NCI-H2227 treated with DMSO at 0.1 percent for 48 hours (cell line): ENCODE results near the gene SKAP1.

Experiments
- DNase-seq: peaks from one replicate; lab custom pipeline; 2025; lab: John Stamatoyannopoulos, UW

Gene SKAP1

DNA sequence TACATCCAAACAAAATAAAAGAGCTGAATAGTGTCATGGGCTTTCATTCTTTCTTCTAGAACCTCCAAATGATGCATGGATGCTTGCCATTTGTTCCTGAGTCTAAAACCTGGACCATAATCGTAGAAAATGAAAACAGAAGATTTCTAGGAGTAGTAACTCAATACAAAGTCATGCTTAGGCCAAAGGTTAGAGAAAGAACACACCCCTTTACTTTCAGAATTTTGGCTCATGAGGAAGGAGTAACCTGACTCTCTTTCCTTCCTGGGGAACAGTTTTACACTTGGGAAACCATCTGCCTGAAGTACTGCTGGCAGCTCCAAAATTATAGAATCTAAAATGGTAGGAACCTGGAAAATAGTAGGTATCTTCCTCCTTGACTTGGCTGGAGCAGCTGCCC is 185.2 kb downstream of the SKAP1 start:
- no peak for DNase-seq

DNA sequence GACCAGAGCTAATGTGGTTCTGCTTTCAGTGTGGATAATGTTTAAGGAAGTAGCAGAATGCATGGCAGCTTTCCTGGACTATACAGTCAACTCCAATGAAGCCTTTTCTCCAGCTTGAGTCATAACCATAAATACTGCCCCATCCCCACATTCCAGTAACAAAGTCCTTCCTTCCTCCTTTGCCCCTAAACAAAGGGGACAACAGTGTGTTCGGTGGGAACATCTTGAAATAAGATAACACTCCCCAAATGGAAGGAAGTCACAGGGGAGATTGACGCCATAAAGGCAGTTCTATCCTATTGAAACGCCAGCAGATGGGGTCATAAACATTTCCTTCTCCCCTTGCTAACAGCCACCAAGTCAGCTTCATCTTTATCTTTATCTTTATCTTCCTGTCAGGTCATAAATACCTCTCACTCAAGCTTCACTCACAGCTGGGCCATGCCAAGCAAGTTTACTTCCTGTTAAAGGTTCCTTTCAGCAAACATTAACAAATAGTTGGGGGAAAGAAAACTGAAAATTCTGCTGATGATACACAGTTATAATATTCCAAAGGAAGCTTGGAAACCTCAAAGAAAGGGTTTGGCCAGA is 185.8 kb downstream of the SKAP1 start:
- no peak for DNase-seq

DNA sequence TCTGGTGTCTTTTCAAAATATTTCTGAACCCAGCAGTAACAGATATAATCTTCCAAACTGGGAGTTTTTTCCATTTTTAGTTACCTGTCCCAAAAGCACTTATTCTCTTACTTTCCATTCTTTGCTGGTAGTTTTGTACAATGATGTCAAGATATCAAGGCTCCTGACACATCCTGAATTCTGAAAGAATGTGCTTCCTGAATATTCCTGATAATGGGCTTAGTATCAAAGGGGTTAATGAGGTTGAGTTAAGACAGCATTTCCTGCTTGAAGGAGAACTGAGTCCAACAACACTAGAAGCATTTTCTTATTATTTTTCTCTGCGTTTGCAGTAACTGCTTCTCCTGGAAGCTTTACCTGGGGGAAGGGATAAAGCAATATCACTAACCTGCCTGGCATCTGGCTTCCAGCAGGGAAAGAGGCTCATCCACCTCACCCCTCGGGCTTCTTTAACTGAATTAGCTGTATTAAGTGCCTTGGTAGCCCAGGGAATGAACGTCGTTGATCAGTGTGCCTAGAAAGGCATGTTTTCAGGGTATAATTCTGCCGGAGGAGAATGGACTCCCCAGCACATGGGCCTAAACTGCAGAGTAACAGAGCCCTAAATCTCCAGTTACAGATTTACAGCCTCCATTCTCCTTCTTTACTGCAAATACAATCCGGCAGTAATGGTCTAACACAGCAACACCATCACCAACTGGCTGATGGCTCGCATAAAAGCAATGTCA is 188.1 kb downstream of the SKAP1 start:
- no peak for DNase-seq

DNA sequence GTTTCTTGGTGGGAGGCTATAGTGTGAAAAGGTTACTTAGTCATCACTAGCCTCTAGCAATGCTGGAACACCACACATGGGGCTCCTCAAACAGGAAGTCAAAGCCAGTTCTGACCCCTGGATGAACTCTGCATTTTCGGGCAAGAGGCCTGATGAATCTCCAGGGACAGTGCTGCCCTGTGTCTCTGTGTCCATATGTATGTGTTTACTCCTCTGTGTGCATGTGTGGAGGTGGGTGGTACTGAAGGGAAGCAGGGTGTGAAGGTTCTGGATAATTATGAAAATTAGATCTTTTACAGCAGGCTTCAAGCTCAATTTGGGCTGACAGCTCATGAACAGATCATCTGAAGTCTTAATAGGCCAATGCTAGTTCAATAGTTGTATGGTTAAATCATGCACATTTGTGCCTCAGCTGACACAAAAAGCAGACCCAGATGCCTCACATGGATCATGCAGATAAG is 188.9 kb downstream of the SKAP1 start:
- DNase-seq = no peak

DNA sequence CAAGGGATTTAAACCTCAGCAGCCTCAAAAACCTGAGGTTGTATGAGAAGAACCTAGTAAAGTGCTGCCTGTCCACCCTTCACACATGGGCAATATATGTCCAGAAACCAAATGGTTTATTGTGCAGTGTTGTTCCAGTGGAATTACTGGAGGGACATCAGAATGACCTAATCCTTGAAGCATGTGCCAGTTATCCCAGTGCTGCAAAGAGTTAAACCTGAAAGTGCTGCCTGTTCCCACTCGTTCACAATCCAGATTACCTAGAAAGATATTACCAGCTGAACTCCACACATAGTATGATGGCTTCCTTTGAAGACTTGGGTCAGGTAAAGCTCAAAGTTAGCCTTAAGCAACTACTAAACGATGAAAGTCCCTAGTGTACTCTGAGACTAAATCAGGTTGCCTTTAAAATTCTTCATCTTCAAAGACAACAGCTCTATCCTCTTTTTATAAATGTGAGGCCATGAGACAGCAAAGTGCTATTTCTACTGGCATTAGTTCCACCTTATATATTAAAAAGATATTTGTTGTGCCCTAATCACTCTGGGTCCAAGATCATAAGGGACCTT is 189.4 kb downstream of the SKAP1 start:
- DNase-seq = no peak

DNA sequence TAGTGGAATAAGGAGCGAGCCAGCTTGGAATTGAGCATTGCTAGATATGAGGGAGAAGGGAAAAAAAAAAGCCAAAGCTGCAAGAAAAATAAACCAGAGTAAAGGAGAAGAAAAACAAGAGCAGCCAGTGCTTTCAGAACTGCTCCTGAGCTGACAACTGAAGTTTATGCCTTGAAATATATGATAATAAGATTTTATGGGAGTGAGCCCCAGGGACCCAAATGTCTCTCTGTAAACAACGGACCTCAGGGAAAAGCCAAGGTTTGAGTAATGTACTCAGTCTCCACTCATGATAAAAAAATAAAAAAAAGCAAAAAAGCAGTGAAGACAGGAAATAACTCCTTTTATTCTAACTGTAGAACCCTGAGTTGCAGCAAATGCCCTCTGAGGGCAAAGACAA is 189.9 kb downstream of the SKAP1 start:
- no peak for DNase-seq

DNA sequence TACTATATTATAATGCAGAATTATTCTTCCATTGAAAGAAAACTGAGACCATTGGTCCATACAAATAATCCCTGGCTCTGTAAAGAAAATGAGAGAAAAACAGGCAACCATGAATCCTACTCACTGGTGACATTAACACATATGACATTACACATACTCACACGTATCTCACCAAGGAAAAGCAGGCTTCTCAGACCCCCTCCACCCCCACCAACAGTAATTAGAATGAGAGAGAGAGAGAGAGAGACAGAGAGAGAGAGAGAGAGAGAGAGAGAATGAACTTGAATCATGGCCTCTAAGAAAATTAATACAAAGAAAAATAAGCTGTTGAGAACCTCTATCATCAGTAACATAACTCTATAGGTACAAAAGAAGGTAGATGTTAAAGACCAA is 190.4 kb downstream of the SKAP1 start:
- DNase-seq = no peak

DNA sequence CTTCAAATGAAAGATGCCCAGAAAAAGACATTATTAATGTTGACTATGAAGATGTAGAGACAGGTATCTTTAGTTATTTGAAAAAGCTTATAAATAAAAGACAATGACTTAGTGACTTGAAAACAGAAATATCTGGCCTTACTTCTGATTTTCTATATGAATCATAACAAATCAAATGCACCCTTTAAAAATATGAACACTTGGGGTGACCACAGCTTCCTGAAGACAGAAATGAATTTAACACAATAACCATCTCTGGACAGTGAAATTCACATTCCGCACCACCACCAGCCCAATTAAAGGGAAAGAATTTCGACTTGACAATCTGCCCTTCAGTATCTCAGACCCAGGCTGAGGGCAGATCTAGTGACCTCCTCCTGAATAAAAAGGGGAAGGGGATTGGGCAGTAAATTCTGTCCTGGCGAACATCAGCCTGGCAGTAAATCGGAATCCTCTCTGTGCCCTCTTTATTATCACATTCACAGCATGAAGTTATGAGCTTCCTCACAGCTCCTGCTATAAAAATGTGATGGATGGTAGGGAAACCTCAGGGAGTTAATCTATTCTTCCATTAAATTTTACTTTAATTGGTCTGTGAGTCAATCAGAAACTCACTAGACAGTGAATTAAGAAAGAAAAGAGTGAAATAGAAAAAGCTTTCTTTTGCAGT is 190.9 kb downstream of the SKAP1 start:
- DNase-seq = no peak

DNA sequence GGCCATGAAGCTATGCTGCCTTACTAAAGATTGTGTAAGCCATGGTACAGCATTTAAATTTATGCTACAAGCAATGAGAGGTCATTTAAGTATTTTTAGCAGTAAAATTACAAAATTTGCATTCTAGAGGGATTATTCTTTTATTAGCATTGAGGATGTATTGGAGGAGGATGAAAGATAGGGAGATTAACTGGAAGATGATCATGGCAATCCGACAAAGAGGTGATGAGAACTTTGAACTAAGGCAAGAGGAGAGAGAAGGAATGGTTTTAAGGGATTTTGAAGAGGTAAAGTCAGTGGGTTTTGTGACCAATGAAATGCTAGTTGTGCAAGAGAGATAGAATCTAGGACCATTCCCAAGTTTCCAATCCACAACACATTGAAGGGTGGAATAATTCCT is 192.6 kb downstream of the SKAP1 start:
- DNase-seq = no peak

DNA sequence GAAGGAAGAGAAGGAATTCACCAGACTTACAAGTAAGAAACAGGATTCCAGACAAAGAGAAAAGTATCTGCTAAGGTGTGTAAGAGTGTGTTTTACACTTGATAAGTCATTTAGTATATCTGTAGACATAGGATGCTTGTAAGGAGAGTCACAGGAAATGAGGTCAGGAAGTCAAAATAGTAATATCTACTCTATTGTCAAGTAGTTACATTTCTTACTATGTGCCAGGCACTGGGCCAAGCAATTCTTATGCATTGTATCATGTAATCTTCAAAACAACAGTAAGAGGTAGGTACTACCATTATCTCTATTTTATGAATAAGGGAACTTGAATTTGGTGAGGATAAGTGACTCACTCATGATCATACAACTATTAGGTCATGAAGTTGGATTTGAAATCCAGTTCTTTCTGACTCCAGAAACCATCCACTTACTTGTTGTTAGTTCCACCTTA is 193.3 kb downstream of the SKAP1 start:
- DNase-seq = no peak

DNA sequence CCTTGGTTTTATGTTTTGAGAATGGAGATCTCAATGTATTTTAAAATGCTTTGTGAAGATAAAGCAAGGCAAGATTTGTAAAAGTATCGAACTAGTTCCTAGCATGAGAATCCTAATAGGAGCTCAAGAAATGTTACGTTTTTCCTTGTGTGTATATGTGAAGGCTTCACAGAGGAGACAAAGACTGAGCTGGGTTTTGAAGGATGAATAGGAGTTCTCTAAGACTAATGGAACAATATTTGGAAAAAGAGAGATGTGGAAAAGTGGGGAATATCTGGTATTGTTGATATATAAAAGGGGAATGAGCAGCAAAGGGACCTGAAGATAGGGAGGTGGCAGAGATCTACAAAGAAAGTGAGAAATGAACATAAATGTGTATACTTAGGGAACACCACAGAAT is 195.1 kb downstream of the SKAP1 start:
- DNase-seq = no peak

DNA sequence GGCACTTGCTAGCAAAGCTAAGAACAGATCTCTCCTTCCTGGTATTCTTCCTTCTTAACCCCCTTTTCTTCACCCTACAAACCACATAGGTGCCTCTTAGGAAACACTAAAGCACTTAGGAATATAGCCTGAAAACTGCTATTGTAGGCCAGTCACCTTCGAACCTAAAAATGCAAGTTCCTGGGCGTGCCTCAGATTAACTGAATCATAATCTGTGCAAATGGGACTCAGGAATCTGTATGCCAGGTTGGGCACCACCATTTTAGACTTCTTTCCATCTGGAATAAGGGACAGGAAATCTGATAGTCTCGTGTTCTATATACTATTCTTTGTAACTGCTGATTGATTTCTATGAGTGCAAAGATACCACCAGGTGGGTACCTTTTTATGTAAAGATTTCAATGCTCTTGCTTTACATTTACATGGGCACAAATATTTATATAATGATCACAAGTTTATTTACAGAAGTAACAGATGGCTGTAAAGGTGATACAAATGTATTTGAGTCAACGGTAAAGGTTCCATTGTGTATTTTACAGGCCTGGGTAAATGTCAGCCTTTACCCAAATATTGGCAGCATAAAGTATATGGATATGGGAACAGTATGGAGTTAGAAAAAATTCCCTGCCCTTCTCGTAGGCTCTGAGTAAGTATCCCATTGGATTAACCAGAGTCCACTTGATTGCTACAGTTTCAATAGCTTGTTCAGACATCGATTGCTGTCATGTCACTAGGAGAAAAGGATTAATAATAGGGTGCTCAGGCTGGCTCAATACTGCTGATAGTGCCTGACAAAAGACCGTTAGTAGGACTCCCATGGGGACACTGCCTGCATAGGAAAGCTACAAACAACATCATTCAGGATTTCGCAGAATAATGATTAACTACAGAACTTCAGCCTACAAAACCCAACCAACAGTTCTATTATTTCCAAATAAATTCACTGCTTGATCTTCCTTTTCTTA is 197.7 kb downstream of the SKAP1 start:
- no peak for DNase-seq

DNA sequence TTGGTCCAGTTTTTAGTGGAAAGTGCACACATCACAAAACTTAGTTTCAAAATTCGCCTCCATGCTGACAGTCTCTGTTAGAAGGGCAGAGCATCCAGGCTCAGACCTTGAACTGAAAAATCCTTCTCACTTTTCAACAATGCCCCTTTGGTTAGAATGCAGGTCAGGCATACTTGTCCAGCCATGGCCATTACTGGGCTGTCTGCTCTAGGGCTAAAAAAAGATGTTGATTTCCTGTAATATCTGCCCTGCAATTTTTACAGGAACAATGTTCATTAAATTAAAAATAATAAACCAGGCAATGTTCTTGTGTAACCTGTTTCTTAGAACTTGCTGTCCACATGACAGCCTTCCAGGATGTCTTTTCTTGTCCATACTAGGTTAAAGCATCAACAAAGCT is 200.1 kb downstream of the SKAP1 start:
- DNase-seq = no peak

DNA sequence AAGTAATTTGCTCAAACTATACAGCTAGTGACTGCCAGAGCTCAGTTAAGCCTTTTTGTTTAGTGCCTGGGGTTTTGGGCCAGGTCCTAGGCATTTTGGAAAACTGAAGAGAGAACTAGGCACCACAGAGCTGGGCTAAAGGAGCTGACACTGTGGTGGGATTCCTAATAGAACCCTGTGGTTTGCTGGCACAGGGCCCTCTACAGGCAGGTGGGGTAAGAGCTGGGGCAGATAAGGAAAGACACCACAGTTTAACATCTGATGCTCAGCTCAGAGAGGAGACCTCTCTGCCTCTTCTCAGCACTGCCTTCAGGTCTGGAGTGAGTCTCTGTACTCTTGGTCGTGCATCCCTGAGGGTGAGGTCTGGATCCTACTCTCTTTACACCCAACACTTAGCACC is 201.3 kb downstream of the SKAP1 start:
- no peak for DNase-seq

DNA sequence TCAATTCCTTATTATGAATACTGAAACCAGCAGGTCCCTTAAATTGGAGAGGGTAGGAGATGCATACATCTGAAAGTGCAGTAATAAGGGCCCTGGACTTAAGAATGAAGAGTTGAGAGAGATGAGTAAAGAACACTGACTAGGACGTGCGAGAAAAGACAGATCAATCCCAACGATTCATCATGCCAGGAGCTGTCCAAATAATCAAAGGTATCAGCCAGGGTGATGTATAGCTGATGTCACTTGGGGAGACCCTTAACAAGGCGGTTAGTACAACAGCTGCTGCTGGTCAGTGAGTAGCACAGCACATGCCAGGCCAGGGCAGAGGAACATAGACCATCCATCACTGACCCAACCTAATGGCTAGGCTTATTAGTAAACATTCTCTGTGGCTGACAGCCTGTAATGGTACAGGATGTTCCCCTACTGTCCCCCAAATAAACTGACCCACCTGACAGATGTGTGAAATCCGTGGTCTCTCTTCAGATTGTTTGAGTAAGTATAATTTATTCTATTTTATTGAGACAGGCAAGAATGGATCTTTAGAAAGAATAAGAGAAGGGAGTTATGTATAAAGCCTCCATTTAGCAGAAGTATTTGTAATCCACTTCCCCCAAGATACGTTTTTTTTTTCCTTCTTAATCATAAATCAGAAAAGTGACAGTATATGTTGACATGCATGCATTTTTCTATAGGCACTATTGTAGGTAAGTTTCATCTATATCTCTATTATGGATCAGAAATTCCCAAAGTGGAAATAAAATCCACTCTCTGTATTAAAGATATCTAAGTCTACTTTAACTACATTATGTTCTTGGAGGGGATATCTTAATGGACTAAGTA is 204.1 kb downstream of the SKAP1 start:
- DNase-seq = no peak

DNA sequence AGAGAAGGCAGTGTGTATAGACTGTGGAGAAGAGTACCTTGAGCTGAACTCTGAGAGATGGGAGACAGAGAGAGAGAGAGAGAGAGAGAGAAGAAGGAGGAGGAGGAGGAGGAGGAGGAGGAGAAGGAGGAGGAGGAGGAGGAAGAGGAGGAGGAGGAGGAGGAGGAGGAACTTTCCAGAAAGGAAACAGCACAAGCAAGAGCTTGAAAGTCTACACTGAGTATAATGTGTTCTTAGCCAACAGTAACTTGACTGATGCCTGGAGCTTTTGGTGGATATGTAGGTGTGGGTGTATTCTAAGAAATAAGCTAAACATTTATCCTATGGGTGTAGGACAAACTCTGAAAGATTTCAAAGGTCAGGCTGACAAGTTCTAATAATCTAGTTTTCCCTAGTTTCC is 206.1 kb downstream of the SKAP1 start:
- DNase-seq = no peak

DNA sequence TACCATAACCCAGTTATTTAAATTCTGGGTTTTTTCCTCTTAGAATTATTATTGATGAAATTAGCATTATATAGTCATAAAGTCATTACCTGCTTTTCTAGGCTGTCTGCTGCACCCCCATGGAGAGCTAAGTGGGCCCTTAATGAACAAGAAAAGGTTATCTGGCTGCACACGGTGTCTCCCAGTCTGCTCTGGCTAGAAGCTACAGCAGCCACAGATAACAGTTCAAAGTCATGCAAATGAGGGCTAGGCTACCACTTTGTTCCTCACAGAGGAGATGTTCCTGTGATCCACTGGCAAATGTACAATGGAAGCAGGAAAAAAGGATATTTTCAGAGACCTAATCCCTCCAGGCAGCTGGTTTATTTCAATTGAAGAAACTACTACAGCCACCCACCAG is 210.4 kb downstream of the SKAP1 start:
- no peak for DNase-seq

DNA sequence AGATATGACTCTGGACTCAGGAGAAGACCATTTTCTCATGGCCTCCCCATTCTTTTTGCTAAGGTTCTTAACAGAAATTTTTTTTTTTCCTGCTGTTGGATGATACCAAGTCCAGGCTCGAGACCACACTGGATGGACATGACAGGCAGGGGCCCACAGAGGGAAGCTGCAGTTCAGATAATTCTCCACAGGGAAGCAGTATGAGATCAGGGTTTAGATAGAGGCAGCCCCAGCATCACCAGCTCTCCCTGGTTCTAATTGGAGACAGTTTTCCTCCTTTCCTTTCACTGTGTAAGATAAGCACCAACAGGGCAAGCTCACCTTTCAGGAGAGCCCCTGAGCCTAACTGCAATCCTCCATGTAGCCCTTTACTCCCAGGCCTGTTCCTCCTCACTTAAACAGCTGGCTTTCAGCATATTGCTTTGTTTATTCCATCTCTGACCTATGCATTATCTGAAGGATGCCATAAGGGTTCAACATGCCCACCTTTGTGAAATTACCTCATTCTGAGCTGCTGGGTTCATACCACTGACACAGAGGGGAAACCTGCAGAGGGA is 214.4 kb downstream of the SKAP1 start:
- peak; percentile 63 for DNase-seq

DNA sequence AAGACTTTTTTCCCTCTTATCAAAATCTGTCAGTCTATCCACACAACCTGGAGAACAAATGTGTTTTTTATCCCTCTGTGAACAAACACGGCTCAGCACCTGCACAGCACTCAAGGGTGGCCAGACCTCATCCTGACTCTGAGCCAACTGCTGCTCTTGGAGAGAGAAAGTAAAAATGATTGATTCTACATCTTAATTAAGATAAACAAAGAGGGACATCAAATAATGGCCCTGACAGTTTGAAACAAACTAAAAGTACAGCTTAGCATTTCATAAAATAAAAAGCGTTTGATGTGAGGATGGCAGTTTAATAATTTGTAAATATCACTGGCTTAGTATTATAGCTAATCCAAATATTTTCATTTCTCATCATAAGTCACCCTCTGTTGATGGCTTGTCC is 216.2 kb downstream of the SKAP1 start:
- no peak for DNase-seq

DNA sequence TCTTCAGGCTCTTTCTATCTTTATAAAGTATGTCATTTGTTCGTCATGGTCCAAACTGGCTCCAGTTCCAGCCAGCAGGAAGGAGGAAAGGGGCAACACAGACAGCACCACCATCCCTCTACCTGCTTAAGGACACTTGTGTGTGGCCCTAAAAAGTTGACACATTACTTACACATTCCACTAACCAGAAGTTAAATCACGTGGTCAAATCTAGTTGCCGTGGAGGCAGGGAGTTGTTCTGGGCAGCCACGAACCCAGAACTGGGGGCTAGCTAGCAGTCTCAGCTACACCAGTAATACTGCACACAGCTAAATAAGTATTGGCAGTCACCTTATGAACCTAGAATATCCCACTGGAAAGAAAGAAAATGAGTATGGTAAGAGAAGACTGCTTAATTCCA is 218.2 kb downstream of the SKAP1 start:
- no peak for DNase-seq

DNA sequence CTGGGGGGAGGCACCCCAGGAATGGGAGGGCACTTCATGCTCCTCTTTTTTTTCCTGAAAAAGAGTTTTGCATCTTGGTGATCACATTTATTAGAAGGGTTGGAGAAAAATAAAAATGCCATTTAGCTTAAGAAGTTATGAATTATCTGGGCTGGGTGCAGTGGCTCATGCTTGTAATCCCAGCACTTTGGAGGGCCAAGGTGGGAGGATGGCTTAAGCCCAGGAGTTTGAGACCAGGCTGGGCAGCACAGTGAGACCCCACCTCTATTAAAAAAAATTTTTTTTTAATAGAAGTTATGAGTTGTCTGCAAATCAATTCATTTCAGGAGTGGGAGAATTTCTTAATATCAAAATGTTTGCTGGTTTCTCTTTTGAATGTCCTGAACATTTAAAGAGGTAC is 219.0 kb downstream of the SKAP1 start:
- no peak for DNase-seq
